HepG2 (cell line): ENCODE data around the gene RPAP2. TPM values are rescaled to one million over a fixed set of nuclear protein-coding genes. Genes with fewer than 3 reads are reported as not detected.

ENCODE experiments used
- ATAC-seq: fragments of 200-7000 bp; cut with Tn5 transposase; 3 replicates; pipeline ENCODE4 v1.9.1; 2020; ENCODE audit warnings: mild to moderate bottlenecking, moderate library complexity
- BruUV-seq: library from RNA; stranded (reverse); fragments of 400-500 nt; replicated peaks from 2 replicates; lab custom pipeline; 2021; lab: Mats Ljungman, UMichigan
- CTCF ChIA-PET: fragments of 300-600 bp; formaldehyde crosslinking; extraction: SDS; loops from one replicate; lab custom pipeline; 2021; ENCODE audit warnings: low total read pairs, inconsistent platforms, low intra/inter-chr PET ratio; lab: Yijun Ruan, JAX
- POLR2A ChIA-PET: fragments of 350-600 bp; sonication (Branson Sonifier 250); formaldehyde crosslinking; loops from one replicate; lab custom pipeline; 2020; ENCODE audit warnings: antibody characterized with exemption, inconsistent platforms; lab: Yijun Ruan, JAX
- DNase-seq: peaks from one replicate; pipeline ENCODE4 v3.0.0-alpha.2; 2015; ENCODE audit warnings: low spot score
- FAIRE-seq: peaks from 3 replicates; lab custom pipeline; 2011; peaks lifted over from hg19 to GRCh38; lab: Jason Lieb, UNC
- H2AFZ ChIP-seq: one replicate; pipeline ENCODE4 v1.6.1; 2011; ENCODE audit warnings: low read length, inconsistent platforms
- H3K27ac ChIP-seq: fragments of 300-600 bp; 3 replicates; pipeline ENCODE4 v1.8.0; 2011; ENCODE audit warnings: mixed run types, mild to moderate bottlenecking, mixed read lengths, low read length, inconsistent platforms; ENCODE audit not compliant: insufficient read depth; ENCODE audit errors: extremely low read length
- H3K27me3 ChIP-seq, 2 experiments: fragments of 200-600 bp in 1 of 2; 2 replicates in 1 of 2; 3 replicates in 1 of 2; pipeline versions ENCODE4 v1.6.0 to v1.8.0; 2011; ENCODE audit warnings: low read length in 2 of 2, mild to moderate bottlenecking in 2 of 2, moderate library complexity in 2 of 2, inconsistent platforms in 1 of 2; ENCODE audit not compliant: insufficient read depth in 2 of 2, control insufficient read depth in 1 of 2
- H3K36me3 ChIP-seq, 2 experiments: fragments of 200-600 bp in 1 of 2; replicated peaks in 1 of 2; 2 replicates in 1 of 2; 3 replicates in 1 of 2; pipeline versions ENCODE4 v1.5.1 to v1.8.0; 2011; ENCODE audit warnings: low read length in 2 of 2, inconsistent platforms in 1 of 2; ENCODE audit not compliant: insufficient read depth in 2 of 2, control insufficient read depth in 1 of 2
- H3K4me1 ChIP-seq: 2 replicates; pipeline ENCODE4 v1.5.1; 2012; ENCODE audit warnings: low read length, inconsistent platforms; ENCODE audit not compliant: insufficient read depth
- H3K4me2 ChIP-seq: 2 replicates; pipeline ENCODE4 v1.6.0; 2011; ENCODE audit warnings: low read depth, low read length, inconsistent platforms
- H3K4me3 ChIP-seq, 3 experiments: fragments of 200-600 bp in 1 of 3; sonication (generic), shearing (Covaris generic) in 1 of 3; replicated peaks in 1 of 3; 2 replicates each; pipeline ENCODE4 v1.5.1; 2011 to 2016; ENCODE audit warnings: low read length in 3 of 3, inconsistent platforms in 2 of 3, low read depth in 2 of 3, mild to moderate bottlenecking in 2 of 3, control low read depth in 1 of 3, mixed read lengths in 1 of 3; ENCODE audit not compliant: insufficient read depth in 1 of 3
- H3K79me2 ChIP-seq: one replicate; pipeline ENCODE4 v1.6.1; 2011; ENCODE audit warnings: low read length, inconsistent platforms; ENCODE audit not compliant: insufficient read depth
- H3K9ac ChIP-seq: 2 replicates; pipeline ENCODE4 v1.6.0; 2011; ENCODE audit warnings: mild to moderate bottlenecking, low read depth, low read length, inconsistent platforms; ENCODE audit not compliant: insufficient read depth
- H3K9me3 ChIP-seq: 2 replicates; pipeline ENCODE4 v1.5.1; 2012; ENCODE audit warnings: mild to moderate bottlenecking, low read length
- H4K20me1 ChIP-seq: 2 replicates; pipeline ENCODE4 v1.6.0; 2011; ENCODE audit warnings: inconsistent platforms, mild to moderate bottlenecking, low read length, moderate library complexity; ENCODE audit not compliant: insufficient read depth
- NAIF1 ChIP-seq: sonication (generic); formaldehyde crosslinking; IDR thresholded peaks from 2 replicates; pipeline ENCODE4 v1.5.0; 2020; ENCODE audit warnings: mild to moderate bottlenecking, missing genetic modification reagents, borderline replicate concordance
- NFIB ChIP-seq: sonication (generic); formaldehyde crosslinking; IDR thresholded peaks from 2 replicates; pipeline ENCODE4 v1.9.0; 2021; ENCODE audit warnings: missing genetic modification reagents, mild to moderate bottlenecking, borderline replicate concordance
- PRDM10 ChIP-seq: sonication (generic); formaldehyde crosslinking; IDR thresholded peaks from 2 replicates; pipeline ENCODE4 v1.4.0; 2020; ENCODE audit warnings: low read depth, missing genetic modification reagents
- ZNF530 ChIP-seq: sonication (generic); formaldehyde crosslinking; IDR thresholded peaks from 2 replicates; pipeline ENCODE4 v1.5.0; 2020; ENCODE audit warnings: low read depth, mild to moderate bottlenecking, missing genetic modification reagents
- WGBS: methylation state at CpG from one replicate; pipeline ENCODE4 v1.1.6; 2017; ENCODE audit warnings: low lambda C conversion rate; 5-methylcytosine and 5-hydroxymethylcytosine counted together
- in situ Hi-C: cut with HindIII; loops from 2 replicates; pipeline ENCODE4 v1.10.0; 2017; ENCODE audit warnings: low pct_unique_long_range_greater_than_20kb; ENCODE audit not compliant: extremely low pct_ligation_motif_present
- intact Hi-C: fragments of 100-400 bp; cut with micrococcal nuclease; formaldehyde crosslinking; loops from one replicate; pipeline ENCODE4 v1.10.0; 2022; ENCODE audit not compliant: unreplicated experiment
- polyA plus RNA-seq, 8 experiments: library from polyadenylated mRNA; depleted of rRNA in 3 of 8; stranded (reverse) in 7 of 8; unstranded in 1 of 8; fragments of >200 nt; fragmentation: Illumina TruSeq in 4 of 8; extraction: Trizol in 4 of 8; gene quantifications; 2 replicates each; pipeline versions ENCODE4 v1.2.1 to v1.2.3, GENCODE V29; 2011 to 2016; ENCODE audit warnings: low read depth in 4 of 8, missing spikeins in 1 of 8, mixed read lengths in 1 of 8; ENCODE audit not compliant: insufficient read depth in 1 of 8
- total RNA-seq, 5 experiments: library from RNA; depleted of rRNA; stranded (reverse); fragments of >200 nt; fragmentation: Illumina TruSeq; extraction: Trizol; gene quantifications; 2 replicates each; pipeline ENCODE4 v1.2.3, GENCODE V29; 2016; ENCODE audit warnings: low read depth in 1 of 5

RPAP2 gene
- total and polyA plus RNA-seq, 2 of the 13 experiments (the other 11 are each of a cell fraction or from before 2014, with no cell fraction given), result 10.0 to 34.8 TPM

GRCh38 chr1:92298213-92298572, 666 bp upstream of the RPAP2 start:
- in situ Hi-C loops (loop anchor here (10.0 kb wide), 1 partner anchor 783 kb away; no protein-coding TSS in a partner anchor), intact Hi-C loops (loop anchor here (10.0 kb wide), 2 partner anchors 373 to 773 kb away; no protein-coding TSS in a partner anchor)
- Histone ChIP-seq H2AFZ (peak overlapping the region; percentile 66), H3K4me2 (peak overlapping the region; percentile 72), H3K4me3 (peak overlapping the region; percentile 79 to 98 (median 85)), H3K27ac (peak overlapping the region; percentile 92), H3K36me3 (0 out of 5 replicates have a peak, but pooled peaks cover 1 to 13% of the 10 kb centered on the region in 2 experiments), H3K4me1 (peaks cover 20% of the 10 kb centered on the region), H3K27me3 (no peaks in the 10 kb centered on the region), H3K79me2 (peaks cover 31% of the 10 kb centered on the region), H3K9me3 (no peaks in the 10 kb centered on the region), H3K9ac (peak overlapping the region; percentile 92), H4K20me1 (peaks cover 9% of the 10 kb centered on the region; the same call in 1 of the 2 replicates)
- BruUV-seq, result TSS peak; percentile 68
- FAIRE-seq (no peak), ATAC-seq (no peak), DNase-seq (no peak)
- TF ChIP-seq ZNF530 (CRISPR knock-in tag) (no peak), NAIF1 (CRISPR knock-in tag) (peak; percentile 16; the same call in 1 of the 2 replicates)
- ChIA-PET POLR2A (interaction anchor here (0.6 to 1.3 kb wide), 2 partner anchors 11 to 218 kb away, joined by 3 read pairs; partner anchors contain the start of gene BTBD8), CTCF (no interaction called here)
- 4% methylated on average over 3 of the region's 3 CpGs for WGBS

DNA sequence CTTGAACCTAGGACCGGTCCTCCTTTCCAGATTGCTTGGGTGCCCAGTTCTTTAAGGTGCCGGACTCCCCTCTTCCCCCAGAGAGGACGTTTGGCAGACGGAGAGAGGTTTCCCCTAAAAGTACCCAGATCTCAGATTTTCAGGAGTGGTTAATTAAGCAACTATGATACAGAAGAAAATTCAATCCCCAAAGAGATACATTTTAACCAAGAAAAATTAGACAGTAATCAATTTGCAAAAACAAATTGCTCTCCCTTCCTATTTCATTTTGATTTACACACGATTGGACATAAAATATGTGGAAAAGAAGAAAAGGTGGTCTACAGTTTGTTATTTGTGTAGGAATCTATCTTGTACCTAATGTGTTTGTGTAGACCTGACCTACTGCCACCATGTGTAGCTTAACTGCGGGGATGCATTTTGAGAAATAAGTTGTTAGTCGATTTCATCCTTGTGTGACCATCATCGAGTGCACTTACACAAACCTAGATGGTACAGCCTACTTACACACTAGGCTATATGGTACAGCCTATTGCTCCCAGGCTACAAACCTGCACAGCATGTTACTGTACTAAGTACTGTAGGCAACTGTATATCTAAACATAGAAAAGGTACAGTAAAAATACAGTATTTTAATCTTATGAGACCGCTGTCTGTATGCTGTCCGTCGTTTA, 755 bp downstream of the RPAP2 start:
- Histone ChIP-seq H3K4me1 (peaks cover 20% of the 10 kb centered on the region), H3K27ac (peak overlapping the region; percentile 92), H3K9me3 (no peaks in the 10 kb centered on the region), H2AFZ (no peak overlapping the region), H3K4me3 (peak overlapping the region; percentile 79 to 98 (median 85)), H3K9ac (peak overlapping the region; percentile 92), H4K20me1 (peaks cover 9% of the 10 kb centered on the region; the same call in 1 of the 2 replicates), H3K4me2 (peak overlapping the region; percentile 88), H3K79me2 (peaks cover 31% of the 10 kb centered on the region), H3K36me3 (peaks cover 0 to 25% of the 10 kb centered on the region in 2 experiments; a peak in 2 of 5 replicates), H3K27me3 (no peaks in the 10 kb centered on the region)
- in situ Hi-C loops, result loop anchor here (10.0 kb wide), 1 partner anchor 785 kb away; no protein-coding TSS in a partner anchor
- ATAC-seq (no peak), DNase-seq (no peak), FAIRE-seq (peak; percentile 50)
- 22% methylated on average over 11 of the region's 11 CpGs for WGBS
- BruUV-seq, result TSS peak; percentile 60
- intact Hi-C loops, result loop anchor here (1.0 to 10.0 kb wide), 3 partner anchors 11 to 775 kb away; no protein-coding TSS in a partner anchor
- TF ChIP-seq NFIB (CRISPR knock-in tag), result no peak
- TF ChIP-seq PRDM10 (CRISPR knock-in tag), result peak; percentile 85; the same call in 1 of the 2 replicates
- CTCF ChIA-PET, result no interaction called here
- POLR2A ChIA-PET, result interaction anchor here (0.8 to 1.4 kb wide), 2 partner anchors 16 to 142 kb away, joined by 4 read pairs; no protein-coding TSS in a partner anchor
